Hematopoietic multipotent progenitor cell treated with erythropoietin and hydrocortisone succinate and interleukin-3 and kit ligand, for 6 days (in vitro differentiated cells): ENCODE measurements around the gene DLG3.
A peak's percentile ranks its signal among the peaks of the same experiment; 100 is the strongest.
"Not testable (repeated sequence)": the region's sequence is repeated elsewhere in the genome, so short reads cannot be mapped to it uniquely, and the experiment has no call there.

ENCODE experiments used
- DNase-seq: peaks from one replicate; pipeline ENCODE4 v3.0.0-alpha.2; 2015

DLG3 gene

DNA sequence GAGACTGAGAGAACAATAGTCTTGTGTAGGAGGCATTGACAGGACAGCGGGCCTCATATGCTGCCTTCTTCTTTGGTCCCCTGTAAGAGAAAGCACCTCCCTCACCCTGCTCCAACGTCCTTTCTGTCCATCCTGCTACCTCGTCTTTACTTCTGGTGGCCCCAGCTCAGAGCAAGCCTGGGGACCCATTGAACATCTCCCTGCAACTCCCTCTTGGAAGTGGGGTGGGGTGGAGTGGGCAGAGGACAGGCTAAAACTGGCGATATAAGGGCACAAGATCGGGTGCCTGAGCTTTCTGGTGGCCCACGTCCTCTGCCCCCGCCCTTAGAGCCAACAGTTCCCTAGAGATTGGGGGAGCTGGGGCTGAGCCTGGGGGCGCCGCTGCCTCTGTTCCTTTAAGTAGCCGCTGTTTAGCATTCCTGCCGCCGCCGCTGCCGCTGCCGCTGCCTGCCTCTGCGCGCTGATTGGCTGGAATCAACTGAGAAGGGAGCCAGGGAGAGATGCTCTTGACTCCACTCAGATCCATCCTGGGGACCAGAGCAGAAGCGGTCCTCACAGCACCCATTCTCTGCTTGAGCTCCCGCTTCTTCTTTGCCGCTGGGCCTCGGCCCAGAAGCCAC lies at the start of gene DLG3:
Gene DLG3, plus strand, starts transcription at position 510 of the 620 bp plus-strand sequence. CDS start 367 bp downstream, outside the sequence.
- DNase-seq = no peak

- DNase-seq = peak; percentile 14
Observed at GRCh38 chrX:70398899-70399298, 45.7 kb upstream of the DLG3 start.

- DNase-seq = not testable (repeated sequence)
Observed at GRCh38 chrX:70400181-70400580, 44.5 kb upstream of the DLG3 start.

- DNase-seq = no peak
Observed at GRCh38 chrX:70402721-70403120, 41.9 kb upstream of the DLG3 start.

GRCh38 chrX:70405003-70405402 lies 39.6 kb upstream of the DLG3 start:
- DNase-seq = no peak

DNA sequence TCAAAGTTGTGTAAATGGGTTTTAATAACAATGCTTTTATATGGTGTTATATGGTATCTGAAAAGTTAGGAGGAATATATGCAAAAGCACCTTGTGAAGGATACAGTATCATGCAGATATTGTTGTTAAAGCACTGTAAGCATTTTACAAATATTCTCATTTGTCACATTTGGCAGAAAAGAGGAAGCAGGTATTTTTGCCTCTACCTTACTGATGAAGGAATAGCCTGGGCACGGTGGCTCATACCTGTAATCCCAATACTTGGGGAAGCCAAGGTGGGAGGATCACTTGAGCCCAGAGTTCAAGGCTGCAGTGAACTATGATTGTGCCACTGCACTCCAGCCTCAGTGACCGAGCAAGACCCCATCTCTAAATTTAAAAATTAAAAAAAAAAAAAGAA lies 33.7 kb upstream of the DLG3 start:
- DNase-seq = no peak

GRCh38 chrX:70411475-70411874 lies 33.2 kb upstream of the DLG3 start:
- no peak for DNase-seq

GRCh38 chrX:70421618-70422017 lies 23.0 kb upstream of the DLG3 start:
- DNase-seq = no peak

GRCh38 chrX:70422851-70423341 lies 21.7 kb upstream of the DLG3 start, which contains the start of gene GDPD2:
Gene GDPD2 (plus strand): TSS chrX:70423314. CDS start chrX:70424985, 1,671 bp downstream.
- DNase-seq = peak; percentile 40

GRCh38 chrX:70423936-70424675 lies 20.5 kb upstream of the DLG3 start:
- DNase-seq = no peak

GRCh38 chrX:70424801-70425200 lies 19.8 kb upstream of the DLG3 start:
- DNase-seq = no peak

GRCh38 chrX:70426286-70427278 lies 18.1 kb upstream of the DLG3 start:
- DNase-seq = no peak

GRCh38 chrX:70427365-70427764 lies 17.3 kb upstream of the DLG3 start:
- DNase-seq = no peak

DNA sequence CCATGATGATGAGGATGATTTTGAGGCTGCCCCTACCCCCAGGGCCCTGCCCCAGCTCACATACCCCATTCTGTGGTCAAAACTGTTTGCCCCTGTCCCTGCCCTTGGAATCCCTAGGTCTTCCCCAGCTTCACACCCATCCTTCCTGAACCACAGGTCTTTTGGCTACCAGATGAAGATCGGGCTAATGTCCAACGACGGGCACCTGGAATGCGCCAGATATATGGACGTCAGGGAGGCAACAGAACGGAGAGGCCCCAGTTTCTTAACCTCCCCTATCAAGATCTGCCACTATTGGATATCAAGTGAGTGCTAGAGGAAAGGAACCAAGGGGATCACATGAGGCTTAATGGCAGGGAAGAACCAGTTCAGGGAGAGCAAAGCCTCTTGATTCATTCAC lies 14.9 kb upstream of the DLG3 start:
- DNase-seq = no peak

GRCh38 chrX:70432936-70433847 lies 11.4 kb upstream of the DLG3 start:
- peak; percentile 3 for DNase-seq

DNA sequence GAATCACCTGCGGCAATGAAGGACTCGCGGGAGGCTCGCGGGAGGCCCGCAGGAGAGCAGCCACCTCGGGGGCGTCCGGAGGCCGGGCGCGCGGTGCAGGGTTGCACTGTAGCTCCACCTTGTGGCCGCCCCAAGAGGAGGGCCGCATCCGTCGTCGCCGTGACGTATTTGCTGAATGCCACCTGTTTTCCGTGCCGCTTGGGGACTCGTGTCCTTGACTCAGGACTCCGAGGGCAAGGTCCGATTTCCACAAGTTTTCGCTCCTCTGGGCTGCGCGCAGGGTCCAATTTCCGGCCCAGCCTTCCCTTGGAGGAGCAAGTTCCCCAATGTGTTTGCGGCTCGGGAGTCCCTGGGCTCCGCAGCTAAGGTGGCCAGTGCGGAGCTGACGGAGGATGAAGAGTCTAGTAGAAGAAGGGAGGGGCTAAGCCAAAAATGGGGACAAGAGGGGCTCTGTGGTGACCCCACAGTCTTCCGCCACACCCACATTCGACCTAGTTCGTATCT lies 10.7 kb upstream of the DLG3 start:
- DNase-seq = peak; percentile 78

- DNase-seq = peak; percentile 83
Observed at GRCh38 chrX:70434352-70434866, 10.2 kb upstream of the DLG3 start.

GRCh38 chrX:70434914-70435586 lies 9.6 kb upstream of the DLG3 start:
- DNase-seq = peak; percentile 2

DNA sequence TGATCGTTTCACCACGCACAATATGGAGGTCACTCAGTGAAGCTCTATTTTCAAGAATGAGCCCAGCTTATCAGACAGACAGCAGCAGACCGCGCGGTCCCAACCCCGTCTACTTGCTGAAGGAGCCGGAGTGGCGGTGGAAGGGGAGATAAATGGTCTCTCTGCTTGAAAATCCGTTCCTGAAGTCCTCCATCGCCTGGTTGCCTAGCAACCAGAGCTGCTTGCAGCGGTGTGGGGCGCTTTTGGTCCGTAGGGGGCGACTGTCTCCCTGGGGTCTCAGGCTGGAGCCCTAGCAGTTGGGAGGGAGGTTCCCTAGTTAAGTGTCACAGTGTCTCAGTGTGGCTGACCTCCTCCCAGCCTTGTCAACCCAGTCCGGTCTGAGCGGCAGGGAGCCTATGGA lies 8.3 kb upstream of the DLG3 start:
- DNase-seq = peak; percentile 18

DNA sequence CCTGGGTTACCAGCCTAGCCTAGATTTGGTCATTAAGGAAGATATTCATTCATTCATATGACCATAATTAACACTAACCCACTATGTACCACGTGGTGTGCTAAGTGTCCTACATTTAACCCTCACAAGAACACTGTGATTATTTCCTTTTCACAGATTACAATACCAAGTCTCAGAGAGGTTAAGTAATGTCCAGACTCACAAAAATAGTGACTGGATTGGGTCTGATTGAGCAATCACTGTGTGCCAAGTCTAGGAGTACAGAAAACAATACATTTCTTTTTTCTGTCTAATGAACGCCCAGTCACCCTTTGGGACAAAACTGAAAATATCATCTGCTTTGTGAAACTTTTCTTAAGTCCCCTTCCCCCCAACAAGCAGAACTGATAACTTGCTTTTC lies 7.6 kb upstream of the DLG3 start:
- no peak for DNase-seq
